ENCODE results near the gene SEMA4B. TPM values are rescaled to one million over a fixed set of nuclear protein-coding genes. Genes with fewer than 3 reads are reported as not detected.
"Not testable (repeated sequence)": the region's sequence is repeated elsewhere in the genome, so short reads cannot be mapped to it uniquely, and the experiment has no call there.

Gene SEMA4B
- total RNA-seq (2014; rRNA removed; shearing (Covaris generic)) = 12.4 and 27.2 TPM in 2 replicates

GRCh38 chr15:90201130-90201943 is at the start of gene SEMA4B:
Gene SEMA4B (plus strand): TSS chr15:90201330. CDS start chr15:90201579, 249 bp downstream.
- DNase-seq (ENCODE audit: low read depth) = peak; percentile 56

- DNase-seq (ENCODE audit: low read depth) = no peak
Observed at GRCh38 chr15:90151989-90152645, 49.0 kb upstream of the SEMA4B start.

GRCh38 chr15:90153658-90154057 is 47.5 kb upstream of the SEMA4B start:
- no peak for DNase-seq (ENCODE audit: low read depth)

GRCh38 chr15:90154246-90154645 is 46.9 kb upstream of the SEMA4B start:
- no peak for DNase-seq (ENCODE audit: low read depth)

- DNase-seq (ENCODE audit: low read depth) = peak; percentile 96
Observed at GRCh38 chr15:90154861-90155626, 46.1 kb upstream of the SEMA4B start.

- no peak for DNase-seq (ENCODE audit: low read depth)
Observed at GRCh38 chr15:90159213-90159612, 41.9 kb upstream of the SEMA4B start.

- DNase-seq (ENCODE audit: low read depth) = no peak
Observed at GRCh38 chr15:90160781-90161727, 40.1 kb upstream of the SEMA4B start.

GRCh38 chr15:90161950-90162361 is 39.2 kb upstream of the SEMA4B start:
- DNase-seq (ENCODE audit: low read depth) = no peak

- no peak for DNase-seq (ENCODE audit: low read depth)
Observed at GRCh38 chr15:90162956-90163355, 38.2 kb upstream of the SEMA4B start.

GRCh38 chr15:90164239-90164638 is 36.9 kb upstream of the SEMA4B start:
- DNase-seq (ENCODE audit: low read depth) = not testable (repeated sequence)

GRCh38 chr15:90165157-90165556 is 36.0 kb upstream of the SEMA4B start:
- DNase-seq (ENCODE audit: low read depth) = no peak

- DNase-seq (ENCODE audit: low read depth) = peak; percentile 100
Observed at GRCh38 chr15:90165659-90166489, 35.3 kb upstream of the SEMA4B start.

- DNase-seq (ENCODE audit: low read depth) = no peak
Observed at GRCh38 chr15:90167121-90167520, 34.0 kb upstream of the SEMA4B start.

- no peak for DNase-seq (ENCODE audit: low read depth)
Observed at GRCh38 chr15:90171623-90172022, 29.5 kb upstream of the SEMA4B start.

- no peak for DNase-seq (ENCODE audit: low read depth)
Observed at GRCh38 chr15:90173372-90173771, 27.8 kb upstream of the SEMA4B start.

- peak; percentile 73 for DNase-seq (ENCODE audit: low read depth)
Observed at GRCh38 chr15:90174140-90174875, 26.8 kb upstream of the SEMA4B start.

GRCh38 chr15:90177012-90177411 is 24.1 kb upstream of the SEMA4B start:
- no peak for DNase-seq (ENCODE audit: low read depth)

- no peak for DNase-seq (ENCODE audit: low read depth)
Observed at GRCh38 chr15:90178468-90179435, 22.4 kb upstream of the SEMA4B start.

Data from M059J (cell line).